HepG2 (cell line): ENCODE results near the gene CNPY1. TPM values are rescaled to one million over a fixed set of nuclear protein-coding genes. Genes with fewer than 3 reads are reported as not detected.

Source experiments
- ATAC-seq: fragments of 200-7000 bp; cut with Tn5 transposase; 3 replicates; pipeline ENCODE4 v1.9.1; 2020; ENCODE audit warnings: mild to moderate bottlenecking, moderate library complexity
- BruUV-seq: library from RNA; stranded (reverse); fragments of 400-500 nt; replicated peaks from 2 replicates; lab custom pipeline; 2021; lab: Mats Ljungman, UMichigan
- CTCF ChIA-PET: fragments of 300-600 bp; formaldehyde crosslinking; extraction: SDS; loops from one replicate; lab custom pipeline; 2021; ENCODE audit warnings: low total read pairs, inconsistent platforms, low intra/inter-chr PET ratio; lab: Yijun Ruan, JAX
- POLR2A ChIA-PET: fragments of 350-600 bp; sonication (Branson Sonifier 250); formaldehyde crosslinking; loops from one replicate; lab custom pipeline; 2020; ENCODE audit warnings: antibody characterized with exemption, inconsistent platforms; lab: Yijun Ruan, JAX
- DNase-seq: peaks from one replicate; pipeline ENCODE4 v3.0.0-alpha.2; 2015; ENCODE audit warnings: low spot score
- FAIRE-seq: peaks from 3 replicates; lab custom pipeline; 2011; peaks lifted over from hg19 to GRCh38; lab: Jason Lieb, UNC
- H2AFZ ChIP-seq: one replicate; pipeline ENCODE4 v1.6.1; 2011; ENCODE audit warnings: low read length, inconsistent platforms
- H3K27ac ChIP-seq: fragments of 300-600 bp; 3 replicates; pipeline ENCODE4 v1.8.0; 2011; ENCODE audit warnings: mixed run types, mild to moderate bottlenecking, mixed read lengths, low read length, inconsistent platforms; ENCODE audit not compliant: insufficient read depth; ENCODE audit errors: extremely low read length
- H3K27me3 ChIP-seq, 2 experiments: fragments of 200-600 bp in 1 of 2; 2 replicates in 1 of 2; 3 replicates in 1 of 2; pipeline versions ENCODE4 v1.6.0 to v1.8.0; 2011; ENCODE audit warnings: low read length in 2 of 2, mild to moderate bottlenecking in 2 of 2, moderate library complexity in 2 of 2, inconsistent platforms in 1 of 2; ENCODE audit not compliant: insufficient read depth in 2 of 2, control insufficient read depth in 1 of 2
- H3K36me3 ChIP-seq, 2 experiments: fragments of 200-600 bp in 1 of 2; replicated peaks in 1 of 2; 2 replicates in 1 of 2; 3 replicates in 1 of 2; pipeline versions ENCODE4 v1.5.1 to v1.8.0; 2011; ENCODE audit warnings: low read length in 2 of 2, inconsistent platforms in 1 of 2; ENCODE audit not compliant: insufficient read depth in 2 of 2, control insufficient read depth in 1 of 2
- H3K4me1 ChIP-seq: 2 replicates; pipeline ENCODE4 v1.5.1; 2012; ENCODE audit warnings: low read length, inconsistent platforms; ENCODE audit not compliant: insufficient read depth
- H3K4me2 ChIP-seq: 2 replicates; pipeline ENCODE4 v1.6.0; 2011; ENCODE audit warnings: low read depth, low read length, inconsistent platforms
- H3K4me3 ChIP-seq, 3 experiments: fragments of 200-600 bp in 1 of 3; sonication (generic), shearing (Covaris generic) in 1 of 3; replicated peaks in 1 of 3; 2 replicates each; pipeline ENCODE4 v1.5.1; 2011 to 2016; ENCODE audit warnings: low read length in 3 of 3, inconsistent platforms in 2 of 3, low read depth in 2 of 3, mild to moderate bottlenecking in 2 of 3, control low read depth in 1 of 3, mixed read lengths in 1 of 3; ENCODE audit not compliant: insufficient read depth in 1 of 3
- H3K79me2 ChIP-seq: one replicate; pipeline ENCODE4 v1.6.1; 2011; ENCODE audit warnings: low read length, inconsistent platforms; ENCODE audit not compliant: insufficient read depth
- H3K9ac ChIP-seq: 2 replicates; pipeline ENCODE4 v1.6.0; 2011; ENCODE audit warnings: mild to moderate bottlenecking, low read depth, low read length, inconsistent platforms; ENCODE audit not compliant: insufficient read depth
- H3K9me3 ChIP-seq: 2 replicates; pipeline ENCODE4 v1.5.1; 2012; ENCODE audit warnings: mild to moderate bottlenecking, low read length
- H4K20me1 ChIP-seq: 2 replicates; pipeline ENCODE4 v1.6.0; 2011; ENCODE audit warnings: inconsistent platforms, mild to moderate bottlenecking, low read length, moderate library complexity; ENCODE audit not compliant: insufficient read depth
- CCDC6 ChIP-seq: sonication (generic); formaldehyde crosslinking; IDR thresholded peaks from 2 replicates; pipeline ENCODE4 v1.8.1; 2022; ENCODE audit warnings: mild to moderate bottlenecking, missing genetic modification reagents, moderate library complexity
- CHD4 ChIP-seq: fragments of 200-600 bp; sonication (generic); IDR thresholded peaks from 2 replicates; pipeline ENCODE4 v1.7.0; 2017; ENCODE audit warnings: mild to moderate bottlenecking, low read length, borderline replicate concordance
- ETV5 ChIP-seq: IDR thresholded peaks from 2 replicates; pipeline ENCODE4 v1.6.1; 2018; ENCODE audit warnings: missing biosample characterization, missing genetic modification reagents, inconsistent platforms, borderline replicate concordance
- HIC2 ChIP-seq: sonication (generic); formaldehyde crosslinking; IDR thresholded peaks from 2 replicates; pipeline ENCODE4 v1.9.0; 2022; ENCODE audit warnings: low read depth, missing genetic modification reagents
- PHF20 ChIP-seq: sonication (generic); formaldehyde crosslinking; IDR thresholded peaks from 2 replicates; pipeline ENCODE4 v1.5.0; 2020; ENCODE audit warnings: mild to moderate bottlenecking, missing genetic modification reagents
- ZFP90 ChIP-seq: sonication (generic); formaldehyde crosslinking; IDR thresholded peaks from 2 replicates; pipeline ENCODE4 v1.8.0; 2022; ENCODE audit warnings: missing genetic modification reagents, mild to moderate bottlenecking, inconsistent platforms, borderline replicate concordance
- WGBS: methylation state at CpG from one replicate; pipeline ENCODE4 v1.1.6; 2017; ENCODE audit warnings: low lambda C conversion rate; 5-methylcytosine and 5-hydroxymethylcytosine counted together
- in situ Hi-C: cut with HindIII; loops from 2 replicates; pipeline ENCODE4 v1.10.0; 2017; ENCODE audit warnings: low pct_unique_long_range_greater_than_20kb; ENCODE audit not compliant: extremely low pct_ligation_motif_present
- intact Hi-C: fragments of 100-400 bp; cut with micrococcal nuclease; formaldehyde crosslinking; loops from one replicate; pipeline ENCODE4 v1.10.0; 2022; ENCODE audit not compliant: unreplicated experiment
- polyA plus RNA-seq, 8 experiments: library from polyadenylated mRNA; depleted of rRNA in 3 of 8; stranded (reverse) in 7 of 8; unstranded in 1 of 8; fragments of >200 nt; fragmentation: Illumina TruSeq in 4 of 8; extraction: Trizol in 4 of 8; gene quantifications; 2 replicates each; pipeline versions ENCODE4 v1.2.1 to v1.2.3, GENCODE V29; 2011 to 2016; ENCODE audit warnings: low read depth in 4 of 8, missing spikeins in 1 of 8, mixed read lengths in 1 of 8; ENCODE audit not compliant: insufficient read depth in 1 of 8
- total RNA-seq, 5 experiments: library from RNA; depleted of rRNA; stranded (reverse); fragments of >200 nt; fragmentation: Illumina TruSeq; extraction: Trizol; gene quantifications; 2 replicates each; pipeline ENCODE4 v1.2.3, GENCODE V29; 2016; ENCODE audit warnings: low read depth in 1 of 5

CNPY1 gene
- total and polyA plus RNA-seq, 2 of the 13 experiments (the other 11 are each of a cell fraction or from before 2014, with no cell fraction given) = not detected

GRCh38 chr7:155549226-155549625 is 2.9 kb upstream of the CNPY1 start (continued):
- no peak for TF ChIP-seq ETV5 (CRISPR knock-in tag)

- intact Hi-C loops = no loop called here
- FAIRE-seq (no peak), ATAC-seq (no peak), DNase-seq (no peak)
- in situ Hi-C loops = no loop called here
- H3K4me2 ChIP-seq = no peak overlapping the region
- TF ChIP-seq CCDC6 (CRISPR knock-in tag) (no peak), PHF20 (no peak), CHD4 (no peak), ZFP90 (CRISPR knock-in tag) (no peak), HIC2 (CRISPR knock-in tag) (no peak)
- H3K4me1 ChIP-seq = no peaks in the 10 kb centered on the region
- no peak overlapping the region for H3K9ac ChIP-seq
- no peaks in the 10 kb centered on the region for H4K20me1 ChIP-seq
- H2AFZ ChIP-seq = no peak overlapping the region
- POLR2A ChIA-PET = no interaction called here
- WGBS = 53% methylated on average over 9 of the region's 12 CpGs
- no peak overlapping the region for H3K4me3 ChIP-seq
- H3K36me3 ChIP-seq = no peaks in the 10 kb centered on the region
- H3K27ac ChIP-seq = no peak overlapping the region
- no peaks in the 10 kb centered on the region for H3K9me3 ChIP-seq
- peaks cover 15 to 80% of the 10 kb centered on the region in 2 experiments; a peak in 4 of 5 replicates for H3K27me3 ChIP-seq
- no peaks in the 10 kb centered on the region for H3K79me2 ChIP-seq
- BruUV-seq = no TSS peak
- CTCF ChIA-PET = no interaction called here
These were observed 917 bp upstream of the CNPY1 start for GRCh38 chr7:155547161-155547791.
